LNCaP clone FGC (cell line): Measurements from ENCODE around the gene COLEC12.

Experiments used
- DNase-seq: peaks from one replicate; pipeline ENCODE4 v3.0.0-alpha.2; 2011; ENCODE audit warnings: low read depth
- H3K4me3 ChIP-seq: 2 replicates; pipeline ENCODE4 v1.5.1; 2011; ENCODE audit warnings: mild to moderate bottlenecking, low read depth, low read length, control low read depth
- TF ChIP-seq, protein P1 (sequence below): IDR thresholded peaks from 2 replicates; pipeline ENCODE4 v1.5.1; 2012; ENCODE audit warnings: mild to moderate bottlenecking; ENCODE audit not compliant: control insufficient read depth, insufficient read depth; ENCODE audit errors: extremely low read depth

The COLEC12 gene

GRCh38 chr18:389658-390357 is 110.7 kb downstream of the COLEC12 start:
- DNase-seq, result peak; percentile 10

GRCh38 chr18:388200-388599 is 112.3 kb downstream of the COLEC12 start:
- no peak overlapping the region for H3K4me3 ChIP-seq
- DNase-seq, result no peak
- TF ChIP-seq, protein P1, sequence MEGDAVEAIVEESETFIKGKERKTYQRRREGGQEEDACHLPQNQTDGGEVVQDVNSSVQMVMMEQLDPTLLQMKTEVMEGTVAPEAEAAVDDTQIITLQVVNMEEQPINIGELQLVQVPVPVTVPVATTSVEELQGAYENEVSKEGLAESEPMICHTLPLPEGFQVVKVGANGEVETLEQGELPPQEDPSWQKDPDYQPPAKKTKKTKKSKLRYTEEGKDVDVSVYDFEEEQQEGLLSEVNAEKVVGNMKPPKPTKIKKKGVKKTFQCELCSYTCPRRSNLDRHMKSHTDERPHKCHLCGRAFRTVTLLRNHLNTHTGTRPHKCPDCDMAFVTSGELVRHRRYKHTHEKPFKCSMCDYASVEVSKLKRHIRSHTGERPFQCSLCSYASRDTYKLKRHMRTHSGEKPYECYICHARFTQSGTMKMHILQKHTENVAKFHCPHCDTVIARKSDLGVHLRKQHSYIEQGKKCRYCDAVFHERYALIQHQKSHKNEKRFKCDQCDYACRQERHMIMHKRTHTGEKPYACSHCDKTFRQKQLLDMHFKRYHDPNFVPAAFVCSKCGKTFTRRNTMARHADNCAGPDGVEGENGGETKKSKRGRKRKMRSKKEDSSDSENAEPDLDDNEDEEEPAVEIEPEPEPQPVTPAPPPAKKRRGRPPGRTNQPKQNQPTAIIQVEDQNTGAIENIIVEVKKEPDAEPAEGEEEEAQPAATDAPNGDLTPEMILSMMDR, result no peak

More at GRCh38 chr18:389658-390357, 110.7 kb downstream of the COLEC12 start:
- H3K4me3 ChIP-seq, result no peak overlapping the region
- TF ChIP-seq, protein P1, result 0 out of 2 replicates have a peak, but pooled peaks have one; percentile 18

- TF ChIP-seq, protein P1, result no peak
- H3K4me3 ChIP-seq, result no peak overlapping the region
- DNase-seq, result peak; percentile 80
Measured at GRCh38 chr18:386994-387393, 113.5 kb downstream of the COLEC12 start.

DNA sequence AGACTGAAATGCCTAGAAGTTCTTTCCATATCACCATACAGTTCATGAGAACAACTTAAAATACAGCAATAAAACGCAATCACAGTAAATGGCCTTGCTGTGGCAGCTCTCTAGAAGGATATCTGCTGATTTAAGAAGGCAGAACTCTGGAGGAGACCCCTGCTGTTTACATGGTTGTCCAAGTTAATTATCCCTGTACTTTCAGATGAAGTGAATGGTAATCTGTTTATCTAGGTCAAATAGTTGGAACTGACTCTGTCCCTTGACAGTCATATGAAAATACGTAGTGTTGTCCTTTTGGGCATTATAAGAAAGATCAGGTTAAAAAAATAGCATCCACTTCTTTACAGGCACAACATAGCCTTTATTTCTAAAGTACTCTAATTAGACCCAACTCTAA is 115.6 kb downstream of the COLEC12 start:
- TF ChIP-seq, protein P1, result no peak
- no peak for DNase-seq
- no peak overlapping the region for H3K4me3 ChIP-seq

DNA sequence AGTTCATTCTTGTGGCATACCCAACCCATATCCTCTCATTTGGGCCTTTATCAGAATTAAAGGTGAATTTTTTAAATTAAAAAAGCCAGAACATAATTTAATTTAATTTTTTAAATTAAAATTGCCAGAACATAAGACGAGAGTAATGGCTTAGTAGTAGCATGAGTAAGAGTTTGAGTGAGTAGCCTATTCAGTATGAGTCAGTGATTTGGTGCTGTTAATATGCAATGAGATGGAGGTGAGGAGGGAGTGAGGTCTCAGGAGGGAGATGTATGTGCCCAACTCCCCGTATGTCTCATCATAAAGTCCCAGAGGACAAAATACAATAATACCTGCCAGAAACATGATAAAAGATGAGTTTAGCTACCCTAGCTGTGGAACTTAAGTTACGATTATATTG is 117.4 kb downstream of the COLEC12 start:
- no peak overlapping the region for H3K4me3 ChIP-seq
- TF ChIP-seq, protein P1, result no peak
- no peak for DNase-seq

GRCh38 chr18:382423-382984 is 118.0 kb downstream of the COLEC12 start:
- TF ChIP-seq, protein P1, result no peak
- no peak for DNase-seq
- no peak overlapping the region for H3K4me3 ChIP-seq

DNA sequence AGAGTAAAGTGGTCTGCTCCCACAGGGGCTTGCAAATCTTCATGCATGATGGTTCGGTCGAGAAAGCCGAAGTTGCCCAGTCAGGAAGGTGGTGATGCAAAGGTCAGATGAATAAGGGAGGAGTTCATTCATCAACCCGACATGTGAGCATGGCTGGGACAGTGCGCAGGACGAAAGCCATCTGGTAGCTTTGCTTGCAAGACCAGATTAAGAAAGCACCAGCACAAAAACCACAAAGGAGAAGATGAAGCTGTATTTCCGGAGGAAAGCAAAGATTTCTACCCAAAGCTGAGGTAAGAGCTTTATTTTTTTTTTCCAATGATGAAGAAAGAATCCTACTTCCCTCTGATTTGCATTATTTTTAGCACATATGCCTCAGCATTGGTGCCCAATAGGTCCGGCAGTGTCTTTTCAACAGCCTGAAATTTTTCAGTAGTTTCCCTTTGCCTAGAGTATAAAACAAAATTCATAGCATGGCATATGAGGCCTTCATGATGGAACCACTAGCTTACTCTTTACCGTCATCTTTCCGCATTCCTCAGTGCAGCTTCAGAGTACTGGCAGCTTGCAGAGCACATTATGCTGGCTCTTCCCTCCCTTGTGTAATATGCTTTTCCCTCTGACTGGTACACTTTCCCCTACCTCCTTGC is 120.7 kb downstream of the COLEC12 start:
- no peak for DNase-seq
- no peak overlapping the region for H3K4me3 ChIP-seq
- TF ChIP-seq, protein P1, result no peak
